ENCODE results near the gene SUPT3H.
"Not testable (repeated sequence)": the region's sequence is repeated elsewhere in the genome, so short reads cannot be mapped to it uniquely, and the experiment has no call there.

The SUPT3H gene

DNA sequence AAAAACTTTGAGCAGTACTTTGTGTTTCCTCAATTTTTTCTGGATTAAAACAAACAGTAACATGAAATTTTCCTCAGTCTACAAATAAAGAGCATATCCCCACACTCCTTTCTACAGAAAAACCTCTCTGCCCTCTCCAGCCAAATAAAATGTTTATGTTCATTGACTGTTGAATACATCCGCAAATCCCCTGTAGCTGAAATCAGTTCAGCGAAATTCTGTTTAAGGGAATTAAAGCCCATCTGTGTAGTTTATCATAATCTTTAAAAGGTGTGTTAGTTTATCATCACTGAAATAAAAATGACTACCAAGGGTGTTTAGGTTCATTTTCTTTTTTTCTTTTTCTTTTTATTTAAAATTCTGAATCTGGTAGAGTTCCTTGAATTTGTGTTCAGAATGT is 207.4 kb downstream of the SUPT3H start:
- no peak for ATAC-seq

DNA sequence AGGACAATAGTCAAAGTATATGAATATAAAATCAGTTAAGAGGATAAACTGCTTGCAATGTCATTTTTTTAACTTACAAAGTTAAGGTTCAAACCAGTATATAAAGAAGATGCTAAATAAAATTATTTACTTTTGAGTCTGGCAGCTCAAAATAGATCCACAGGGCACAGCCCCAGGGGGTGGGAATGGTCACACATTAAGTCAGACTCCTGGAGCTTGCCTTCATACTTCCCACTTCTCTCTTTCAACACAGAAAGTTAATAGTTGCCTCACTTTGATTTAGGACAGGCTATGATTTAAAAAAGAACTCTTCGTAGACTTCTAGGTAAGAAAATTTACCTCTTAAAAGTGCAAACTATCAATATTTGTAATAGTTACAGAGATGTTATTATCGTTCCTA is 207.9 kb downstream of the SUPT3H start:
- no peak for ATAC-seq

DNA sequence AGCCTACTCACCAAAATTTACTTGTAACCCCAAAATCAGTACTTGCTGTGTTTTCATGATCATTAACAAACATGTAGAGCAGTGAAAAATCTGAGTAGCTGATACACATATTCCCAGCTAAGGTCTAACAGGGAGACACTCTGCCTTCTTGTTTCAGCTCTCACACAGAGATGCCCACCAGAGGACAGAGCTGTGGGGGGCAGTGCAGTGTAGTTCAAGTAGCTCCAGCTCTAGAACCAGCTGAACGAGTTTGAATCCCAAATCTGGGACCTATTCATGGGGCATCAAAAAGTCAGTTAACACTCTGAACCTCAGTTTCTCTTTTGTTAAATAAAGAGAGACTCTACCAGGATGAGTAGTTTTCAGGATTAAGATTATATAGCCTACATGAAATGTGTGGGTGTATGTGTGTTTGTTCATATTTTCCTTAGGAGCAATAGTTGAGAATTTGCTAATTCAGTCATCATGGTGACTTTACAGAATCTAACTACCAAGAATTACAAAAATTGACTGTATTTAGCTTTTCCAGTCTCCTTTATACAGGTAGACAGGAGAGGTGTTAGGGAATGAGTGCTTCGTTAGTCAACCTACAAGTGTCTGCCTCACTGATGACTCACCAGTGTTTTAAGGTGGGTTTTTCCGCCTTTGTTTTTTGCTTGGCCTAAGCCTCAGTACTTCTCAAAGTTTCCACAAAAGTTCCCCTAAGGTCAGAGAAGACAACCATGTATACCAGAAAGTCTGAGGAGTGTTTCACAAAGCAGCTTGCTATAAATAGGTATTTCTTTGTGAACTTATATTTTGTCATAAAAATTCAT is 213.6 kb downstream of the SUPT3H start:
- ATAC-seq, result peak; percentile 92 to 94

DNA sequence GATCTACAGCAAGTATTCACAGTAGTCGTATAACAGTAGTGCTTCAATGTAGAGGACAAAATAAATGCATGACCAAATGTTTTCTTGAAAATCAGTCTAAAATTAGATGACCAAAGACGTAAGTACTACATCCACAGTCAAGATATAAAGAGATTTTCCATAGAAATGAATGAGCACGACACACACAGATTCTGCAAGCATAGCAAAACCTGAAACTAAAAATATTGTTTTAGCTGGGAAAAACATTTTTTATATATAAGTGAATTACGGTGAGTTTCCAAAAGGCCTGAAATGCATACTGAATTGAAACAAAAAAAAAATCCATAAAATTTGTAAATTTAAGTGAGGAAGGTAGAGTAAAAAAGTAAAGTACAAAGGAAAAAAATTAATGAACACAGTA is 217.4 kb downstream of the SUPT3H start:
- ATAC-seq, result no peak

DNA sequence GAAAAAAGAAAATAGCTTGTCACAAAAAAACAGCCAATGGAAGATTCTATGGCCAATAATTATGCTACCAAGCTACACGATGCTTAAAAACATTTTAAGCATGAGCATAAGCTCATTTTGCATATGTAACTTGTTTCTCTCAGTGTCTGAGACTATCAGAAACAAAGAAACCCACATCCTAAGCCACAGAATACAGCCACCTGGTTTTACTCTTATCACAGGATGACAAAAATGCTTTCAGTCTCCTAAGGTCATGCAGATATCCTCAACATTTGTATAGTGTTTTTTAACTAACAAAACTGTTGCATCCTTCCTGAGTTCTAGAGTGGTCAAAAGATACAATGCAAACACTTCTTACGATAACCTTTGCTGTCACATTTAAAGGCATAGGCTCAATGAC is 221.7 kb downstream of the SUPT3H start:
- ATAC-seq, result peak; percentile 86 to 92

DNA sequence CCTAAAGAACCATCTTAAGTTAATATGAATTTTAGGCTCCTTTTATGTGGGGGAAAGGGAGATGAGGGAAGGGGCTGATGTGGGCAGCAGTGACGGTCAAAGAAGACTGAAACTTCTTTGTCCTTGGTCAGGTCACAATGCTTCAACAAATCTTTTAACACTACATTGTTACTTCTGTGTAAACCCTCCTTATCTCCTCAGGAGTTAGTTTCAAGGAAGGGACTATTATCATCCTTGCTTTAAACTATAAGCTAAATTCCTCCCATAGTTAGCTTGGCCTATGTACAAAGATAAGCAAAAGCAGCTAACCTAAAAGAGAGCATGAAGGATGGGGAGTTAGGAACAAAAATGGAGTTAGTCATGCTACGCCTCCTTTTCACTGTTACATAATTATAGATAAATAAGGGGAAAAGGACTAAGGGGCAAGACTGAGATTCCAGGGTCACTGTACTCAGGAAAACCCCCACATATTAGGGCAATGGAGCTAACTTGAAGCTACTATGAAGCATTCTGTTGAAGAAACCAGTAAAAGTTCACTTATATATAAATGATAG is 222.3 kb downstream of the SUPT3H start:
- ATAC-seq, result no peak

DNA sequence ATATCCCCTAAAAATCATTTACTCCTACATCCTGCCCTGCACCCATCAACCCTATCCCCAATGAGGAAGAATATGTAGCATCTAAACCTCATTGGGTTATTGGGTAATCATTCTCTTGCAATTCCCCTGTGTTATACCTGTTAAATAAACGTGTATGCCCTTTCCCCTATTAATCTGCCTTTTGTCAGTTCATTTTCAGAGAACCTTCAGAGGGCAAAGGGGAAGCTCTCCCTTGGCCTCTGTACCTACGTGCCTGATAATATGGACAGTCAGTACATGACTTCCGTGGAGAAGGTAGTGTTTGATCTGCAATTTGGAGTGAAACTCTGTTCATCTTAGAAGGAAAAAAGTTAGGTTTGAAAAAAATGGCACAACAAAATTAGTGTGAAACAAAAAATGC is 223.1 kb downstream of the SUPT3H start:
- no peak for ATAC-seq

DNA sequence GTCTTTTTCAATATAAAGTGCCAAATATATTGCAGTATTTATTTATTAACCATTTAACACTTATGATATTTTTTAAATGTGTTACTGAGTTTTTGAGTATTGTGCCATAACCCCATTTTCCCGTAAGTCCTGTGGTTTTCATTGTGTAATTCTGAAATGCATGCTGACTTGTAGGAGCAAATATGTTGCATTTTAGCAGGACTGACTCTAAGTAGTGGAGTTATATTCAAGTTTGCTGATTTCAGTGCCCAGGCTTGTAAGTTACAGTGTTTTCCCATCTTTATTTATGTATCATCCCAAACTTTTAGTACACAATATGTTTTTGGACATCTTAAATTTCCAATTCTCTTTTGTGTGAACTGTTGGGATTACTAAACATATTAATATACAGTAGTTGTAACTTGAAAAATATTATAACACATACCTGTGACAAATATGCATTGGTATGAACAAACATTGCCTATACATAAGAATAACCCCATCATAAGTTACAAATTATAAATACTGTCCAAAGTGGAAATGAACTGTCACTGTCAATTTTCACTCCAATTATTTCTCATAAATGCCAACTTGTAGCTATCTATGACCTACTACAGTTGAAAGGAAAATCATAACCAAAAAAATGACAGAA is 228.9 kb downstream of the SUPT3H start:
- no peak for ATAC-seq

DNA sequence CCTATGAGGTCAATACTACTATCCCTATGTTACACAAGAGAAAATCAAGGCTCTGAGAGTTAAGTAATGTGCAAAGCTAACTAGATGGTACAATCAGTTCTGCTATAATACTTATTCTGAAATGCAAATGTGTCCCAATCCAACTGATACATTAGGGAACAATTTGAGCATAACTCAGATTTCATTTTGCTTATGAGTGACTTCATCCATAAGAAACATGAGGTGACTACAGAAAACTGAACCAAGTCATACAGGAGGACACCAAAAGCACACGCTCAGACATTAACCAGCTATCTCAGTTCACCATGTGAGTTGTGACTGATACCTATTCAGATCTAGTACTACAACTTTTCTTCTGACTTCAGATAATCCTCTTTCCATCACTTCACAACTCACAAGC is 229.5 kb downstream of the SUPT3H start:
- no peak for ATAC-seq

DNA sequence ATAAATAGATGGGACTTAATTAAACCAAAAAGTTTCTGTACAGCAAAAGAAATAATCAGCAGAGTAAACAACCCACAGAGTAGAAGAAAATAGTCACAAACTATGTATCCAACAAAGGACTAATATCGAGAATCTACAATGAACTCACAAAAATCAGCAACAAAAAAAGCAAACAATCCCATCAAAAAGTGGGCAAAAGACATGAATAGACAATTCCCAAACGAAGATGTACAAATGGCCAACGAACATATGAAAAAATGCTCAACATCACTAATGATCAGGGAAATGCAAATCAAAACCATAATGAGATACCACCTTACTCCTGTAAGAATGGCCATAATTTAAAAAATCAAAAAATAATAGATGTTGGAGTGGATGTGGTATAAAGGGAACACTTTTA is 232.1 kb downstream of the SUPT3H start:
- ATAC-seq, result not testable (repeated sequence)

DNA sequence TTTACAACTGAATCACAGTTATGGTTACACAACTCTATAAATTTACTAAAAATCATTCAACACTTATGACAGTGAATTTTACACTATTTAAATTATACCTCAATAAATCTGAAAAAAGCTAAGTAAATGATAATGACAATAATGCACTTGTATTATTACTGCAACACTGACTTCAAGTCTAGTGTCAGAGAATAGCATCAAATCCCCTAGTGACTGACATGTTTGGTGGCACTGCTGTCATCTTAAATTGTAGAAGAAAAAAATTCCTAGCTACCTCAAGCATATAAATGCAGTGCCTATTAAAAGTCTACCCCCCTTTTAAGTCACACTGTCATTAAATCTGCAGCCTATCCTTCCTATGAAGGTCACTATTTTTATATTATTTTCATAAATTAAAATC is 239.0 kb downstream of the SUPT3H start:
- ATAC-seq, result no peak

DNA sequence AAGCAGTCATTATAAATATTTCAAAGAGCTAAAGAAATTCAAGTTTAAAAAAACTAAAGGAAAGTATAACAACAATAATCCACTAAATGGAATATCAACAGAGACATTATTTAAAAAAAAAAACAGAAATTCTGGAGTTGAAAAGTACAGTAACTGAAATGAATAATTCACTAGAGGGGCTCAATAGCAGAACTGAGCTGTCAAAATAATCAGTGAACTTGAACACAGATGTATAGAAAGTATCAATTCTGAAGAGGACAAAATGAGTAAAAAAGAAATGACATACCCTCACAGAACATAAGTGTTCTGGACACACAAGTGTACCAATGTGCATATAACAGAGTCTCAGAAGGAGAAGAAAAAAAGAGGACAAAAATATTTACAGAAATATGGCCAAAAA is 241.2 kb downstream of the SUPT3H start:
- no peak for ATAC-seq

DNA sequence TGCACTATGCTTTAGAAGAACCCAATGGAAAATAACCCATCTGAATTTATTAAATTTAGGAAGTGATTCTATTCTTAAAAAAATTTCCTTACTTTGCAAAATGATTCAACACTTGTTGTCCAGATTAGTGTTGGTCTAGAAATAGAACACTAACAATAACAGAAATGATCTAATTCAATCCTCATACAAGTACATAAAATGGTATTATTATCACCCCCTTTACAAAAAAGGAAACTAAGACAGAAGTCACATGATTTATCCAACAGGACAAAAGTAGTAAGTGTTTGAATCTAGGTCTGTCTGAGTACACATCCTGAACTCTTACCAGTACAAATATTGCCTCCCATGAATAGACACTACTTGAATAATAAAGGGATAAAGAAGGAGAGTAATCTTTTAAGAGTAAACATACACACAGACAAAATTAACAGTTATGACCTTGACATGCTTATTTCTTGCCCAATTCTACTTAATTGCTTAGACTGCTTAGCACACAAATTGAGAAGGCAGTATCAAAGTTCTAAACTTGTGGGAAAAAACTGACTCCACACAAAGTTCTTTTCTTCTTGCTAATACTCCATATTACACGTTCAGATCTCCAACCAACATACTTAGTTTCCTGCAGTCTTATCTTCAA is 245.0 kb downstream of the SUPT3H start:
- no peak for ATAC-seq

DNA sequence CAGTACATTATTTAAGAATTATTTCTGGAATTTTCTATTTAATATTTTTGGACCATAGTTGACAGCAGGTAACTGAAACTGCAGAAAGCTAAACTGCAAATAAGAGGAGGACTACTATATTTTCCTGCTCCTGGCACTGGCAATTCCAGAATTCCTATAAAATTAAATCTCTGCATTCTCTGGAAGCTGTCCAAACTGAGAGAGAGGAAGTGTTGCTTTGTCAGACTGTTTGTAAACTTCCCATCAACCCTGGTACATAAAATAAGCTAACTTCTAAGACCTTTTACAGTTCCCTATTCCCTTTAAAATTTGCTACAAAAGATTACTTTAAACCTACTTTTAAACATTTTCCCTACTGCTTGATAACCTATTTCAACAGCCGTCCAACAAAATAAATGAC is 245.7 kb downstream of the SUPT3H start:
- no peak for ATAC-seq

DNA sequence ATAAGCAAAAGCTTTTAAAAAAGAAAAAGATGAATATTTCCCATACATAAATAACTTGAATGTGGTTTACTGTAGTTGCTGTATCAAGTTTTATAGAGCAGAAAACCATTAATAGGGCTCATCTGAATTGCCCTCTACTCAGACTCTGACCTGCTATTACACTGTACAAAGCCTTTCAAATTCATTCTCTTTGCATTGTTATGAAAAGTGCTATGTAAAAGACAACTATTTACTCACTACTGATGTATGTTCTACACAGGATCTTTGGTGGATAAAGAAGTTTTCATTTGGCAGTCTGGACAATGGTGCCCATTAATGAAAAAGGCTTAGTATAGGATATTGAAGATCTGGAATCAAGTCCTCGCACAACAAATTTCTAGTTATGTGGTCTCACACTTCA is 248.7 kb downstream of the SUPT3H start:
- no peak for ATAC-seq

DNA sequence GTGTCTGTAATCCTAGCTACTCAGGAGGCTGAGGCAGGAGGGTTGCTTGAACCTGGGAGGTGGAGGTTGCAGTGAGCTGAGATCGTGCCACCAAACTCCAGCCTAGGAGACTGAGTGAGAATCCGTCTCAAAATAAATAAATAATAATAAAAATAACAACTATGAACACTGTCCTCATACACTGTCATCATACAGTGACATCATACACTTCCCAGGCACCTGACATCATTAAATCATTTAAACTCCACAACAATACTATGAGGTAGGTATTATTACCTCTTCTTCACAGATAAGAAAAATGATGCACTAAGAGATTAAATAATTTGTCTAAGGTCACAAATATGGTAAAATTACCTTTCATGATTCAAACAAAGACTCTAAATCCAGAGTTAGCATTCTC is 250.5 kb downstream of the SUPT3H start:
- ATAC-seq, result no peak

DNA sequence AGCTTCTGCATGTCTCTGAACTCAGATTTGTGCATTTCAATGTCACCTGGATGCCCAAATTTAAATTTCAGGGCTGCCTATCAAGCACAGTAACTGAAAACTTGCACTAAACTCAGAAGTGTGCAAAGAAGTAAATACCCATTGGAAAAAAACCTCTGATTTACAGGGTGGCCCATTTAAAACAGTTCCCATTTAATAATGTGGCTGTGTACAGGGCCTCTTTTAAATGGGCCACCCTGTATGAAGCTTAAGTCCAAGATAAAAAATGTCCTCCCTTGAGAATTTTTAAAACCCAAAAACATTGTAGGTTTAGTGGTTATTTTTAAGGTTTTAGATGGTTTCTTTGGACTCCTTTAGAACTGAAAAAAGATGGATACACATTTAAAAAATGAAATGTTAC is 251.7 kb downstream of the SUPT3H start:
- ATAC-seq, result no peak

DNA sequence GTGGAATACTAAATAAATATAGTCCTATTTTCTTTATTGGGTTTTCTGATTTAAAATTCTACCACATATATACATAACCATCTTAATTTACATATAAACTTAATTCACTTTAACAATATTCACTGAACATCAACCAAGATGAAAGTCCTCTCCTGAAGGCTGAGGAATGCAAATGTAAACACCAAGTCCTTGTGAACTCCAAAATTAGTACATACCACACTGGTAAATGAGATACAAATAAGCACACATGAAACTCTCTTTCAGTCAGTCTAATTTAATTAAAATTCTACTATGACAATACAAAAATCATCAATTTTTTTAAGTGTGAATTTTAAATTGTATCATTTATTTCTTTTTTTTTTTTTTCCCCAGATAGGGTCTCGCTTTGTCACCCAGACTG is 254.7 kb downstream of the SUPT3H start:
- ATAC-seq, result no peak

DNA sequence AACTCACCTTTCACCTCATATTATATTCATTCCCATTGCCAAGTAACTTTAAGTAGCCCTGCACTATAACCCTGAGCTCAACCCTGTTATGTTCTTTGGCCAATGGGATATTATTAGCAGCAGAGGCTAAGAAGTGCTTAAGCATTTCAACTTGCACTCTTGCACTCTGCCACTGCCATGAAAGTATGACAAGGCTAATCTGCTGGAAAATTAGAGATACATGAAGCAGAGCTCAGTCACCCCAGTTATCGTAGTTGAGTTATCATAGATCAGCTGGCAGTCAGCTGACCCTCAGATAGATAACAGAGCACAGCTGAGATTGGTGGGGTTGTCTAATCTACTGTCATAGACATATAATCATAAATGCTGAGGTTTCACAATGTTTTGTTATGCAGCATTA is 259.0 kb downstream of the SUPT3H start:
- no peak for ATAC-seq

DNA sequence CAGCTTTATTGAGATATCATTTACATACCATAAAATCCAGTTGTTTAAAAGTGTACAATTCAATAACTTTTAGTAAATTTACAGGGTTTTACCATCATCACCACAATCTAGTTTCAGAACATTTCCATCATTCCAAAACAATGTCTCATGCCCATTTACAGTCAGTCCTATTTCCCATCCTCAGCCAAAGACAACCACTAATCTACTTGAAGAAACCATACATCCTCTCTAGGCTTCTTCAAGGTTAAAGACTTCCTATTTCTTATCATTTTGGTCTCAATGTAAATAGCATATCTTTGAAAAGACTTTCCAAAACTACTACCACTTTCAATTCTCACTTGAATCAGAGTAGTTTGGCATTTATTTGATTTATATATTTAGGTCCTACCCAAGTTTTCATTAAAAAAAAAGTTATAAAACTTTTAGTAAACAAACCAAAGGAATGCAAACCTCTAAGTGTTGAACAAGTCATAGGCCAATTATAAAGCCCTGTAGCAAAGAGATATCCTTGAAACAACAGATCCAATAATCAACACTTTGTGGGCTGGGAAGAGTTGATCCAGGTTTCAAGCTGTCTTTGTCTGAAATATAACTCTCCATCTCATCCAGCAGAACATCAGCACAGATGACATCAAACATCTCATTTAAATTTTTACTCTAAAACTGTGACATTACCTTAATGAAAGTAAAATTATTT is 260.9 kb downstream of the SUPT3H start:
- no peak for ATAC-seq

DNA sequence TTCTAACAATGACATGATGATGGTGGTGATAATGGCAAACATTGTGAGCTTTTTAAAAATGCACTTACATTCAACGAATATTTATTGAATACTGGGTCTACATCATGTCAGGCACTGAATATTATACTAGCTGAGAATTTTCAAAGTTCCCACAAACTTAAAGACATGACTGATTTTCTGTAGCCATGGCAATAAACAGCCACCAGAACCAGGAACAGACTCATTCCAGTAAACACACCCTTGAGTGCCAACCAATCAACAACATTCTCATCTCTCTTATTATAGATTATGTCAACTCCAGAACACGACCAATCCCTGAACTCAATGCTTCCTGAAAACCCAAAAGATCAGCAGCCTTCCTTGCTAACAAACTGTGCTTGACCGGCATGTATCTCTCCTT is 262.0 kb downstream of the SUPT3H start:
- no peak for ATAC-seq

DNA sequence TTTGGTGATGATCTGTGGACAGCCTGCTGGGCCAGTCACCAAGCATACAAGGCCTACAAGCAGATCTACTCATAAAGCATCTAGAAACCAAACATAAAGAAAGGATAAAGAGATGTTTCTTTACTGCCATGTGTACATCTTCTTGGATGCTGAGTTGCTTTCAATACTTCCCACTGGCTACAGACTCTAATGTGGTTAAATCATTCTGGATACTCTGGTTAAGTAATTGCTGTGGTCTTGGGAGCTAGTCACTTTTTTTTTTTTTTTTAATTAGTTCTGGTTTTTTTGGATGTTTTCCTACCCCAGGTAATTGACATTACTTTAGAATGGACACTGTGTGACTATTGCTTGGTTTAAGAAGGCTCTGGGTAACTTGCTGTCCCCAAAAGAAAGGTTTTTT is 265.0 kb downstream of the SUPT3H start:
- ATAC-seq, result no peak

DNA sequence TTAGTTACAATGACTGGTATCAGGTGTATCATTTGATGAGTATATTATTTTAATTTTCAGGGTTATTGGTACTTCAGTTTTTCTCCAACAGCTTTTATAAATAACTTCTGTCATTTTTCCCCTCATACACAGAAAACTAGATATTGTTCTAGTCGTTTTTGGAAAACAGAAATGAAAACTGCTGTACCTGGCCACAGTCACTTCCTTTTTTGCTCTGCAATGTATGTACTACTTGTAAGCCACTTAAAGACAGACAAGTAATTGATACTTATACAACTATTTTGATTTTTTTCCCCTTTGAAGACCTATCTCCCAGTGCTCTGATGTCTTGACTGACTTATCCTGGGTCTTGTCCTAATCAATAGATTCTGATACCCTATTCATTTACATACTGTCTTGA is 268.2 kb downstream of the SUPT3H start:
- ATAC-seq, result no peak
